ENCODE results near the gene CDC5L. TPM values are rescaled to one million over a fixed set of nuclear protein-coding genes. Genes with fewer than 3 reads are reported as not detected.

Gene CDC5L
- total and polyA plus RNA-seq, 2 experiments from 2014 or later = 27.0 to 32.5 TPM

- Mint-ChIP-seq H3K4me3 (no peak overlapping the region), H3K4me1 (peaks cover 29% of the 10 kb centered on the region), H3K27me3 (ENCODE audit: insufficient read depth, low read depth, poor library complexity) (peaks cover 9% of the 10 kb centered on the region), H3K36me3 (ENCODE audit: low read depth) (no peaks in the 10 kb centered on the region), H3K27ac (no peak overlapping the region), H3K9me3 (no peaks in the 10 kb centered on the region)
- Histone ChIP-seq H3K27ac (ENCODE audit: low read depth) (no peak overlapping the region), H3F3A (replicated peaks; ENCODE audit: low read depth) (0 out of 2 replicates have a peak, but pooled peaks cover 3% of the 10 kb centered on the region), H3K9me2 (ENCODE audit: insufficient read depth) (no peaks in the 10 kb centered on the region), H3K4me2 (no peak overlapping the region), H3K4me1 (ENCODE audit: insufficient read depth) (peaks cover 23% of the 10 kb centered on the region), H4K20me1 (replicated peaks; ENCODE audit: insufficient read depth) (no peaks in the 10 kb centered on the region), H2AFZ (peak overlapping the region; percentile 95; the same call in 1 of the 2 replicates), H3K27me3 (ENCODE audit: insufficient read depth) (no peaks in the 10 kb centered on the region), H3K36me3 (ENCODE audit: insufficient read depth) (no peaks in the 10 kb centered on the region), H3K79me2 (replicated peaks; ENCODE audit: insufficient read depth) (no peaks in the 10 kb centered on the region), H3K4me3 (no peak overlapping the region)
- ATAC-seq (no peak), DNase-seq (ENCODE audit: low spot score) (no peak)
- TF ChIP-seq JUNB (IDR thresholded peaks at IDR 0.05; ENCODE audit: unreplicated experiment) = no peak
- no peak for TF ChIP-seq ZNF331 (CRISPR knock-in tag; IDR thresholded peaks at IDR 0.05; ENCODE audit: low read depth)
- TF ChIP-seq NANOG (IDR thresholded peaks at IDR 0.05; ENCODE audit: borderline replicate concordance) = no peak
- no peak for TF ChIP-seq POLR2AphosphoS5 (IDR thresholded peaks at IDR 0.05; ENCODE audit: low read depth)
- TF ChIP-seq STAT1 (IDR thresholded peaks at IDR 0.05; ENCODE audit: unreplicated experiment) = no peak
- TF ChIP-seq CTCF (conservative IDR thresholded peaks at IDR 0.05; ENCODE audit: low read depth in 2 of 2) = no peak
- no peak for TF ChIP-seq ETS1 (IDR thresholded peaks at IDR 0.05)
- TF ChIP-seq ZNF462 (CRISPR knock-in tag; IDR thresholded peaks at IDR 0.05) = no peak
- TF ChIP-seq ZNF114 (CRISPR knock-in tag; IDR thresholded peaks at IDR 0.05) = no peak
- TF ChIP-seq EZH2phosphoT487 (IDR thresholded peaks at IDR 0.05; ENCODE audit: unreplicated experiment) = no peak
- no peak for TF ChIP-seq REST (IDR thresholded peaks at IDR 0.05; ENCODE audit: unreplicated experiment)
- no peak for TF ChIP-seq EZH2 (IDR thresholded peaks at IDR 0.05; ENCODE audit: low read depth, unreplicated experiment)
- no peak for TF ChIP-seq CREB1 (CRISPR knock-in tag; IDR thresholded peaks at IDR 0.05; ENCODE audit: low read depth)
These were observed 83.9 kb downstream of the CDC5L start for GRCh38 chr6:44471271-44471981.

All from GM23338 (cell line).